Measurements from ENCODE around the gene CACNA1C.

CACNA1C gene

GRCh38 chr12:2286047-2286446 lies 233.3 kb downstream of the CACNA1C start:
- no peak for DNase-seq

GRCh38 chr12:2286461-2287131 lies 233.8 kb downstream of the CACNA1C start:
- DNase-seq = no peak

GRCh38 chr12:2287151-2287550 lies 234.4 kb downstream of the CACNA1C start:
- no peak for DNase-seq

- DNase-seq = no peak
Observed at GRCh38 chr12:2287589-2287988, 234.8 kb downstream of the CACNA1C start.

GRCh38 chr12:2288001-2288400 lies 235.2 kb downstream of the CACNA1C start:
- DNase-seq = no peak

GRCh38 chr12:2288471-2288870 lies 235.7 kb downstream of the CACNA1C start:
- DNase-seq = no peak

GRCh38 chr12:2288875-2289274 lies 236.1 kb downstream of the CACNA1C start:
- no peak for DNase-seq

- DNase-seq = no peak
Observed at GRCh38 chr12:2289525-2289924, 236.7 kb downstream of the CACNA1C start.

GRCh38 chr12:2290091-2290490 lies 237.3 kb downstream of the CACNA1C start:
- DNase-seq = no peak

GRCh38 chr12:2290516-2291065 lies 237.8 kb downstream of the CACNA1C start:
- no peak for DNase-seq

GRCh38 chr12:2291182-2291832 lies 238.5 kb downstream of the CACNA1C start:
- no peak for DNase-seq

GRCh38 chr12:2291947-2292346 lies 239.2 kb downstream of the CACNA1C start:
- no peak for DNase-seq

- DNase-seq = no peak
Observed at GRCh38 chr12:2292560-2292959, 239.8 kb downstream of the CACNA1C start.

GRCh38 chr12:2294651-2295475 lies 242.1 kb downstream of the CACNA1C start:
- no peak for DNase-seq

GRCh38 chr12:2295941-2296461 lies 243.2 kb downstream of the CACNA1C start:
- no peak for DNase-seq

- DNase-seq = no peak
Observed at GRCh38 chr12:2297004-2297403, 244.2 kb downstream of the CACNA1C start.

GRCh38 chr12:2297658-2298057 lies 244.9 kb downstream of the CACNA1C start:
- DNase-seq = no peak

GRCh38 chr12:2298556-2299200 lies 245.9 kb downstream of the CACNA1C start:
- no peak for DNase-seq

GRCh38 chr12:2299206-2299605 lies 246.4 kb downstream of the CACNA1C start:
- DNase-seq = no peak

- no peak for DNase-seq
Observed at GRCh38 chr12:2300168-2300567, 247.4 kb downstream of the CACNA1C start.

- no peak for DNase-seq
Observed at GRCh38 chr12:2300886-2301285, 248.1 kb downstream of the CACNA1C start.

- no peak for DNase-seq
Observed at GRCh38 chr12:2301531-2302461, 249.0 kb downstream of the CACNA1C start.
